HG03439 (cell line): ENCODE data around the gene GRID2.

Experiments used
- ATAC-seq: cut with Tn5 transposase; IDR thresholded peaks from one replicate; pipeline ENCODE4 v1.9.1; 2021; ENCODE audit warnings: mild to moderate bottlenecking, moderate library complexity; ENCODE audit not compliant: unreplicated experiment

Gene GRID2

GRCh38 chr4:93178279-93178678 lies 874.5 kb downstream of the GRID2 start:
- no peak for ATAC-seq

GRCh38 chr4:93179044-93179443 lies 875.3 kb downstream of the GRID2 start:
- no peak for ATAC-seq

GRCh38 chr4:93182722-93183121 lies 879.0 kb downstream of the GRID2 start:
- no peak for ATAC-seq

- ATAC-seq = no peak
These were observed 879.8 kb downstream of the GRID2 start for GRCh38 chr4:93183576-93183975.

GRCh38 chr4:93184053-93184452 lies 880.3 kb downstream of the GRID2 start:
- ATAC-seq = no peak

GRCh38 chr4:93186846-93187245 lies 883.1 kb downstream of the GRID2 start:
- ATAC-seq = no peak

- no peak for ATAC-seq
These were observed 883.7 kb downstream of the GRID2 start for GRCh38 chr4:93187466-93187865.

GRCh38 chr4:93187892-93188291 lies 884.1 kb downstream of the GRID2 start:
- no peak for ATAC-seq

- peak; percentile 54 for ATAC-seq
These were observed 895.7 kb downstream of the GRID2 start for GRCh38 chr4:93199492-93199891.

- no peak for ATAC-seq
These were observed 897.8 kb downstream of the GRID2 start for GRCh38 chr4:93201471-93202096.

- no peak for ATAC-seq
These were observed 899.9 kb downstream of the GRID2 start for GRCh38 chr4:93203708-93204107.

GRCh38 chr4:93212250-93212649 lies 908.5 kb downstream of the GRID2 start:
- no peak for ATAC-seq

- no peak for ATAC-seq
These were observed 912.9 kb downstream of the GRID2 start for GRCh38 chr4:93216646-93217045.

- no peak for ATAC-seq
These were observed 913.7 kb downstream of the GRID2 start for GRCh38 chr4:93217431-93217830.

GRCh38 chr4:93221771-93222170 lies 918.0 kb downstream of the GRID2 start:
- no peak for ATAC-seq

- no peak for ATAC-seq
These were observed 924.3 kb downstream of the GRID2 start for GRCh38 chr4:93228021-93228420.

- no peak for ATAC-seq
These were observed 929.1 kb downstream of the GRID2 start for GRCh38 chr4:93232883-93233282.

- no peak for ATAC-seq
These were observed 933.8 kb downstream of the GRID2 start for GRCh38 chr4:93237521-93237920.

GRCh38 chr4:93243262-93243661 lies 939.5 kb downstream of the GRID2 start:
- ATAC-seq = no peak

- no peak for ATAC-seq
These were observed 957.4 kb downstream of the GRID2 start for GRCh38 chr4:93261207-93261606.

GRCh38 chr4:93263166-93263565 lies 959.4 kb downstream of the GRID2 start:
- no peak for ATAC-seq

GRCh38 chr4:93267747-93268146 lies 964.0 kb downstream of the GRID2 start:
- no peak for ATAC-seq

GRCh38 chr4:93285346-93285745 lies 981.6 kb downstream of the GRID2 start:
- no peak for ATAC-seq
